Activated CD8-positive, alpha-beta memory T cell treated with anti-CD3 and anti-CD28 coated beads, Interleukin-2, amount 50 U/mL, for 1 hour (primary cell): ENCODE results near the gene GRIP2.

Source experiments
- DNase-seq: peaks from one replicate; pipeline ENCODE4 v3.0.0-alpha.2; 2020; ENCODE audit errors: extremely low read depth

GRIP2 gene

GRCh38 chr3:14485981-14486380, 54.2 kb downstream of the GRIP2 start:
- no peak for DNase-seq

GRCh38 chr3:14484741-14485140, 55.4 kb downstream of the GRIP2 start:
- no peak for DNase-seq

GRCh38 chr3:14483286-14483685, 56.9 kb downstream of the GRIP2 start:
- DNase-seq = no peak

GRCh38 chr3:14482271-14482721, 57.8 kb downstream of the GRIP2 start:
- DNase-seq = no peak

GRCh38 chr3:14481646-14482036, 58.5 kb downstream of the GRIP2 start:
- DNase-seq = no peak

GRCh38 chr3:14481018-14481645, 59.0 kb downstream of the GRIP2 start:
- no peak for DNase-seq

GRCh38 chr3:14480207-14481017, 59.7 kb downstream of the GRIP2 start:
- DNase-seq = no peak

DNA sequence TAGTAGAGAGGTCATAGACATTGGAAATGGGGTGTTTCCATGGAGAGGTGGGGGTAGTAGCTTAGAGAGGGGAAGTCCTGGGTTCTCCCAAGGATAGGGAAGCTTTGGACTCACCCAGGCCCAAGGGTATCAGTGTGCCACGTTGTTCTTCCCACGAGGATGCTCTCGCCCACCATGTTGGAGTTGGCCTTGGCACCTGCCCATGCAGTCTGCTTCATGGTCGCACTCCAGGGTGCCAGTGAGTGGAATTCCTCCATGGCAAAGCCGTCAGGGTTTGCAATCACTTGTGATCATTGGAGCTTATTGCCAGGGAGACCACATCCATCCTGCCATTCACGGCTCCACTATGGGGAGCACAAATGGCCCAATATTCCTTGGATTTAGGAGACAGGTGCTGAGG, 60.6 kb downstream of the GRIP2 start:
- no peak for DNase-seq

DNA sequence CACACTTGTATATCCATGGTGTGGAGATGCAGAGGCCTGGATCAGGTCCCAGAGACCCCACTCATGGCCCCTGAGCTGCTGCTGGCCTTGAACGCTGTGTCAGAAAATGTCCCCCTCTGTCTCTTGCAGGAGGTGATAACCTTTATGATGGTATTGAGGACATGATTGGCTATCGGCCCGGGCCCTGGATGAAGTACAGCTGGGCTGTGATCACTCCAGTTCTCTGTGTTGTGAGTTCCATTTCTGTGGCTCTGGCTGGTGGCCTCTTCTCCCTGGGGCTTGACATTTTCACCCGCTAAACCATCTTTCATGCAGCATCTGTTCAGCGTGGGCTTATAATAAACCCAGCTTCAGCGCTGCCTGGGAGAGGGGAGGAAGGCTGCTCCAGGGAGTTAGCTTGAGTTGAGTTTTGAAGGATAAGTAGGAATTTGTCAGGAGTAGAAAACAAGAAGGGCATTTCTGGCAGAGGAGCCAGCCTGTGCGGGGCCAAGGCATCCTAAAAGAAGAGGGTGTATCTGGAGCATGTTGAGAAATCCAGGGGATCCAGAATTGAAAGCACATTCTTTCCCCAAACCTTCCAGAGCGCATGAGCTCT, 61.1 kb downstream of the GRIP2 start:
- no peak for DNase-seq

DNA sequence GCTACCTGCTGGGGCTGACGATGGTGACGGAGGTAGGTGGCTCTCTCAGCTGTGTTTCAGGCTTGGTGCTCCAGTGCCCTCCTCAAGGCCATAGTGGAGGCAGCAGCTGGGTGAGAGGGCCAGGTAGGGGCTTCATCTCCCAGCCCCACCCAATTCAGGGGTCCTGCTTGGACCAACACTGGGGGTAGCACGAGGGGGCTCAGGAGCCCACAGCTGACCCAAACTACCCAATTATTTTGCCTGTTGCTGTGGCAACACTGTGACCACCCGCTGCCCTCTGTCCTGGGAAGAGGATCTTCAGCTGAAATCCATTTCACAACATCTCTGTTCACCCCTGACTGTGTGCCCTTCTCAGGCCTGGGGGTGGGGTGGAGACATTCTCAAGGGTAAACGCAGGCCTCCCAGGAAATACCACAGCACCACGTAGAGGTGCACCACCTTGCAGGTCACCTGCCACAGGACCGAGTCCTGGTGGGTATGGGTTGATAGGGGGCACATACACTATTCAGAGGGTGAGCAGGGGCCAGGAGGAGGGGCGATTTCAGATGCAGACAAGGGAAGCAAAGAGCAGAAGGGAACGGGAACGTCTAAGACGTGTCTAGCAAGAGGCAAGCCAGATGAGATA, 62.7 kb downstream of the GRIP2 start:
- DNase-seq = no peak

- no peak for DNase-seq
Measured at GRCh38 chr3:14476583-14477265, 63.4 kb downstream of the GRIP2 start.

DNA sequence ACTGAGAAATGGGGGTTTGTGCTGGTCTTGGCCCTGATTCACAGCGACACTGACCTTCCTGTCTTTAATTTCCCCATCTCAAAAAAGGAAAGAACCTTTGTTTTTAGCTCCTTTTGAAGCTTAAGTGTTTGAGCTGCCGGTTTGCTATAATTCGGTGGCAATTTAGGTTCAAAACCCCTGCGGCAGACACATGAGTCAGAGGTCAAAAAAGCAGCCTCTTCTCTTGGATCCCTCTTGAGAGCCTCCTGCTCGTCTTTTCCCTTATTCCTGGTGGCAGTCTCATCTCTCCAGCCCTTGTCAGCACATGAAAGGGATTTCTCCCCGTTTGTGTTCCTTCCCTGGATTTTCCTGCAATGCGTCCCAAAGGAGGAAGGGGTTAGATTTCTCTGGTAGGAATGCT, 64.5 kb downstream of the GRIP2 start:
- DNase-seq = no peak

DNA sequence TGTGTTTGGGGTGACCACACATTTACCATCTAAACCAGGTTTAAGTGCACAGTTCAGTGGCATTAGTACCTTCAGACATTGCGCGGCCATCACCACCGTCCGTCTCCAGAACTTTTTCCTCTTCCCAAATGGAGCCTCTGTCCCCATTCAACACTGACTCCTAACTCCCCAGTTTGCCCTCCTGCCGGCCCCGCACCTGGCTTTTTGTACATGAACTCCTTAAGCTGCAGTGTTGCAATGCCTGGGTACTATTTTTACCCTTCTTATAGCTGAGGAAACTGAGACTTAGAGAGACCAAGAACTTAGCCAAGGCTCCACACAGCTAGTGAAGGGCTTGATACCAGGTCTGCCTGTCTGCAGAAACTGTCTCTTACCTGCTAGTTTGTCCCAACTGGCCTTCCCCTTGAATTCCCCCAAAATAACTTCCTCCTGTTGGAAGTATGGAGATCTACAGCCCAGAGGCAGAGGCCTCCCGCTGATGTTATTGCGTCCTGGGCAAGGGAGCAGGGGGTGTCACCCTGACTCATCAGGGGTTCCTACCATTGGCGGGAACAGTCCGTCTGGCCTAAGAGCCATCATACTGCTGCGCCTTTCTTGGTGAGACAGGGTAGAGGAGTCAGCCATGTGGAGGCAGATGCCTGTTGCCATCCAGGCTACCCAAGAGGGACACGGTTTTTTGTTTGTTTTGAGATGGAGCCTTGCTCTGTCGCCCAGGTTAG, 65.6 kb downstream of the GRIP2 start:
- no peak for DNase-seq

DNA sequence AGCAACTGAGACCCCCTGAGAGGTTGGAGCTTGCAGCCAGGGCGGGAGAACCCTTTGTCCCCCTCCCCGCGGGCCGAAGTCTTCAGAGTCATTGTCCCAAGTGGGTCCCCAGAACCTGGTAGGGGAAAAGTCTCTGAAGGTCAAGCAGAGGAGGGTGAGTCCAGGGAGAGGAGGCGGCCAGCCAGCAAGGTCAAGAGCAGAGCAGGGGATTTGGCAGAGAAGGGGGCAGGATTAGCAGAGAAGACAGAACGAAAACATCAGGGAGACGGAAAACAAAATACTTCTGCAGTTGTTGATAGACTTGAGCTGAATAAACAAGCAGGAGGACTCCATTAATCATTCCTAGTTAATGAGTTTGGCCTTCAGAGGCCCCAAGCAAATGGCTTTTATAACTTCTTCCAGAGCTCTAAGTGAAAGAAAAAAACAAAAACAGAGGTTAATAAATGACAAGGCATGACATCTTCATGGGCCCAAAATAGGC, 66.7 kb downstream of the GRIP2 start:
- no peak for DNase-seq

GRCh38 chr3:14472471-14473351, 67.4 kb downstream of the GRIP2 start:
- no peak for DNase-seq

GRCh38 chr3:14471690-14472089, 68.5 kb downstream of the GRIP2 start:
- DNase-seq = no peak

DNA sequence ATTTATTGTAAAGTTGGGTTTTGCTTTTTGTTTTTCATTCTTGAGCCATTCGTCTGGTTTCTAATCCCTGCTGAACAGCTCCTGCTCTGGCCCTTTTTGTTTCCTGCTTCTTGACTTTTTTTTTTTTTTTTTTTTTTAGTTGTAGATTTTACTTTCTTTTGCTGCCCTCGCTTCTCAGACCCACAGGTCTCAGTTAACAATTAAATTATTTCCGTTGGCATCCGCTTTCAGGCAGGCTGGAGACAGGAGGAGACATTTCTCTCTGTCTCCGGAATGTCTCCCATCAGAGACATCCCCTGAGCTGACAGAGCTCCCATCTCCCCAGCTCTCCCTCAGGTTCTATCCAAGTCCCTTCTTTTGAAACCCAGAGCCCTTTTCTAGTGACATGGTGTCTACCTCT, 69.1 kb downstream of the GRIP2 start:
- DNase-seq = no peak

- DNase-seq = no peak
Measured at GRCh38 chr3:14470461-14470860, 69.7 kb downstream of the GRIP2 start.

DNA sequence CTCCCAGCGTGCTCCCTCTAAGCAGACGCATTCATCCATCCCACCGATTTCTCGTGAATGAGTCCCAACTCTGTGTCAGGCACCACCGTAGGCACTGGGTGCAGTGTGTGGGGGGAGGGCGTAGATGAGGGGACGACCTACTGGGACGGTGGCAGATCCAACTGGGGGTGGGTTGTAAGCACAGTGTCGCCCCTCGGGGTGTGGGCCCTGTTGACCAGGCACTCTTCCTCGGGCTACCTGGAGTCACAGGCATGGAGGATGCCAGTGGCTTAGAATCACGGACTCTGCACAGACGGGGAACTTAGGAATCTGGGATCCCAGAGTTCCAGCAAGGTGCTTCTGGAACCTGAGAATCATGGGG, 71.5 kb downstream of the GRIP2 start:
- no peak for DNase-seq
